Measurements from ENCODE around the gene WSB2. TPM values are rescaled to one million over a fixed set of nuclear protein-coding genes. Genes with fewer than 3 reads are reported as not detected.

The WSB2 gene
- total and polyA plus RNA-seq, 2 experiments from 2014 or later = 31.7 to 38.0 TPM

- H3K4me1 ChIP-seq (ENCODE audit: low read depth) = no peaks in the 10 kb centered on the region
- no peaks in the 10 kb centered on the region for H3K9me3 ChIP-seq (ENCODE audit: low read depth)
- no peak for DNase-seq (ENCODE audit: low read depth in 1 of 2, low spot score in 1 of 2)
- no peak overlapping the region for H3K4me3 ChIP-seq
- H3K27ac ChIP-seq = no peak overlapping the region
- H3K36me3 ChIP-seq = no peaks in the 10 kb centered on the region
- TF ChIP-seq CTCF (IDR thresholded peaks at IDR 0.05; ENCODE audit: low read depth, low read length) = no peak
- no peaks in the 10 kb centered on the region for H3K27me3 ChIP-seq
Observed at GRCh38 chr12:117994551-117995438, 66.2 kb downstream of the WSB2 start.

GRCh38 chr12:117986705-117987469, 74.1 kb downstream of the WSB2 start:
- Histone ChIP-seq H3K36me3 (no peaks in the 10 kb centered on the region), H3K27ac (no peak overlapping the region), H3K27me3 (peaks cover 2% of the 10 kb centered on the region), H3K4me1 (ENCODE audit: low read depth) (no peaks in the 10 kb centered on the region), H3K9me3 (ENCODE audit: low read depth) (no peaks in the 10 kb centered on the region), H3K4me3 (no peak overlapping the region)
- TF ChIP-seq CTCF (IDR thresholded peaks at IDR 0.05; ENCODE audit: low read depth, low read length) = no peak
- no peak for DNase-seq (ENCODE audit: low read depth in 1 of 2, low spot score in 1 of 2)

GRCh38 chr12:117985182-117985581, 75.8 kb downstream of the WSB2 start:
- H3K4me1 ChIP-seq (ENCODE audit: low read depth) = no peaks in the 10 kb centered on the region
- TF ChIP-seq CTCF (IDR thresholded peaks at IDR 0.05; ENCODE audit: low read depth, low read length) = no peak
- H3K36me3 ChIP-seq = no peaks in the 10 kb centered on the region
- DNase-seq (ENCODE audit: low read depth in 1 of 2, low spot score in 1 of 2) = no peak
- no peak overlapping the region for H3K27ac ChIP-seq
- H3K27me3 ChIP-seq = peaks cover 2% of the 10 kb centered on the region
- no peak overlapping the region for H3K4me3 ChIP-seq
- H3K9me3 ChIP-seq (ENCODE audit: low read depth) = no peaks in the 10 kb centered on the region

Other genes with a start within 250 kb of the WSB2 start
- gene KSR2, start 92.2 kb downstream of the WSB2 start, total RNA-seq = under 0.01 and 0.04 TPM in 2 replicates
- 0.02 TPM in 2 replicates for gene KSR2, start 92.2 kb downstream of the WSB2 start, polyA plus RNA-seq
- gene RFC5, start 44.5 kb downstream of the WSB2 start, total RNA-seq = 25.6 and 28.4 TPM in 2 replicates
- gene RFC5, start 44.5 kb downstream of the WSB2 start, polyA plus RNA-seq = 27.4 and 31.5 TPM in 2 replicates
- gene VSIG10, start 42.8 kb upstream of the WSB2 start, total RNA-seq = 9.0 and 10.9 TPM in 2 replicates
- gene VSIG10, start 42.8 kb upstream of the WSB2 start, polyA plus RNA-seq = 6.7 and 7.2 TPM in 2 replicates
- gene PEBP1, start 74.9 kb upstream of the WSB2 start, total RNA-seq = 404 and 408 TPM in 2 replicates
- gene PEBP1, start 74.9 kb upstream of the WSB2 start, polyA plus RNA-seq = 468 and 511 TPM in 2 replicates